Activated naive CD4-positive, alpha-beta T cell treated with anti-CD3 and anti-CD28 coated beads, Interleukin-2, amount 50 U/mL, for 24 hours (primary cell): ENCODE results near the gene MRPS5.
A peak's percentile ranks its signal among the peaks of the same experiment; 100 is the strongest.
"Not testable (repeated sequence)": the region's sequence is repeated elsewhere in the genome, so short reads cannot be mapped to it uniquely, and the experiment has no call there.

Source experiments
- H3K27ac Mint-ChIP-seq: one replicate; pipeline ENCODE4 v1.8.0; 2021; ENCODE audit warnings: mild to moderate bottlenecking, mixed read lengths
- H3K27me3 Mint-ChIP-seq: one replicate; pipeline ENCODE4 v1.8.0; 2021; ENCODE audit warnings: mixed read lengths
- H3K36me3 Mint-ChIP-seq: one replicate; pipeline ENCODE4 v1.8.0; 2021; ENCODE audit warnings: mixed read lengths
- H3K4me1 Mint-ChIP-seq: one replicate; pipeline ENCODE4 v1.8.0; 2021; ENCODE audit warnings: mixed read lengths
- H3K4me3 Mint-ChIP-seq: one replicate; pipeline ENCODE4 v1.8.0; 2021; ENCODE audit warnings: mild to moderate bottlenecking, mixed read lengths
- H3K9me3 Mint-ChIP-seq: one replicate; pipeline ENCODE4 v1.8.0; 2021; ENCODE audit warnings: mixed read lengths

Gene MRPS5

DNA sequence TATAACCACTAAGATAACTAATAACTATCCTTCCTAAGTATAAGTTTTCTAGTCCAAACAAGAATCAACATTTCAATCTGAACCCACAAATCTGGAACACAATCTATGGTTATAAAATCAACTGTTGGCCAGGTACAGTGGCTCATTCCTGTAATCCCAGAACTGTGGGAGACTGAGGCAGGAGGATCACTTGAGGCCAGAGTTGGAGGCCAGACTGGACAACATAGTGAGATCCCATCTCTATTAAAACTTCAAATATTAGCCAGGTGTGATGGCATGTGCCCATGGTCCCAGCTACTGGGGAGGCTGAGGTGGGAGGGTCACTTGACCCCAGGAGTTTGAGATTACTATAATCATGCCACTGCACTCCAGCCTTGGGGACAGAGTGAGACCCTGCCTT is 11.2 kb downstream of the MRPS5 start:
- Mint-ChIP-seq H3K9me3 (no peaks in the 10 kb centered on the region), H3K27me3 (no peaks in the 10 kb centered on the region), H3K27ac (no peak overlapping the region), H3K36me3 (peaks cover 22% of the 10 kb centered on the region), H3K4me3 (no peak overlapping the region), H3K4me1 (peaks cover 14% of the 10 kb centered on the region)

DNA sequence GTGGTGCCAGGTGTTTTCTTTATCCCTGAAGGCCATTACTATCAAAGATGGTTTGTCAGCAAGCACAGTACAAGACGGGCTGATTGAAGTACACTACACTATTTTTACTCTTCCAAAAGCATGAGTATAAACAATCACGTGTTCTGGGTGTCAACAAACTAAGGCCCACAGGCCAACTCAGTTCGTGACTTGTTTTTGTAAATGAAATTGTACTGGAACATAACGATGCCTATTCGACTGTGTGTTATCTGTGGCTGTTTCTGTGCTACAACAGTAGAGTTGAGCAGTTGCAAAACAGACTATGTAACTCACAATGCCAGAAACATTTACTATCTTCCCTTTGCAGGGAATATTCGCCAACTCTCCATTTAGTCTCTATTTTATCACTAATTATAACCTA is 12.3 kb downstream of the MRPS5 start:
- H3K27me3 Mint-ChIP-seq, result no peaks in the 10 kb centered on the region
- H3K4me3 Mint-ChIP-seq, result no peak overlapping the region
- no peaks in the 10 kb centered on the region for H3K9me3 Mint-ChIP-seq
- H3K4me1 Mint-ChIP-seq, result peaks cover 4% of the 10 kb centered on the region
- no peak overlapping the region for H3K27ac Mint-ChIP-seq
- peaks cover 23% of the 10 kb centered on the region for H3K36me3 Mint-ChIP-seq

DNA sequence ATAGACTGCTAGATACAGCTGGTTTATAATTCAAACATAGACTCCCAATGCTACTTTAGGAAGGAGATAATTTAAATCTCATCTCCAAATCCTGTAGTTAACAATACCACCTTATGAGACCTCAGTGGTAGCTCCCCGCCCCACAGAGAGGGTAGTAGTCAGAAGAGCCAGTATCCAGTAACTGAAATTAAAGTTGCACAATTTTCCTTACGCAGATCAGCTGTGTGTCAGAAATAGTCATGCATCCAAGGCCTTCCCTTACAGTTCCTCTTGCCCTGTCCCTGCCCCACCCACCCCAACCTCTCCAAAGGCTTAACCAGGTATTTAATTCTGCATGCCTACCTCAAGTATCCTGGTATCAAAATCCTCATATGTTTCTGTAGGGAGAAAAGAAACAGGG is 15.5 kb downstream of the MRPS5 start:
- Mint-ChIP-seq H3K27ac (peak overlapping the region; percentile 24), H3K27me3 (no peaks in the 10 kb centered on the region), H3K4me1 (peaks cover 4% of the 10 kb centered on the region), H3K36me3 (peaks cover 29% of the 10 kb centered on the region), H3K9me3 (no peaks in the 10 kb centered on the region), H3K4me3 (no peak overlapping the region)

GRCh38 chr2:95104606-95105005 is 17.0 kb downstream of the MRPS5 start:
- Mint-ChIP-seq H3K9me3 (no peaks in the 10 kb centered on the region), H3K36me3 (peaks cover 31% of the 10 kb centered on the region), H3K4me1 (no peaks in the 10 kb centered on the region), H3K27ac (peak overlapping the region; percentile 1), H3K27me3 (no peaks in the 10 kb centered on the region), H3K4me3 (no peak overlapping the region)

- no peak overlapping the region for H3K27ac Mint-ChIP-seq
- H3K4me1 Mint-ChIP-seq, result peaks cover 24% of the 10 kb centered on the region
- no peaks in the 10 kb centered on the region for H3K9me3 Mint-ChIP-seq
- peaks cover 32% of the 10 kb centered on the region for H3K36me3 Mint-ChIP-seq
- H3K4me3 Mint-ChIP-seq, result no peak overlapping the region
- no peaks in the 10 kb centered on the region for H3K27me3 Mint-ChIP-seq
Observed at GRCh38 chr2:95099910-95100309, 21.7 kb downstream of the MRPS5 start.

GRCh38 chr2:95098273-95098672 is 23.3 kb downstream of the MRPS5 start:
- H3K4me3 Mint-ChIP-seq, H3K27me3 Mint-ChIP-seq, H3K9me3 Mint-ChIP-seq, H3K27ac Mint-ChIP-seq: not testable (repeated sequence)
- Mint-ChIP-seq H3K4me1 (peaks cover 34% of the 10 kb centered on the region), H3K36me3 (peaks cover 34% of the 10 kb centered on the region)

DNA sequence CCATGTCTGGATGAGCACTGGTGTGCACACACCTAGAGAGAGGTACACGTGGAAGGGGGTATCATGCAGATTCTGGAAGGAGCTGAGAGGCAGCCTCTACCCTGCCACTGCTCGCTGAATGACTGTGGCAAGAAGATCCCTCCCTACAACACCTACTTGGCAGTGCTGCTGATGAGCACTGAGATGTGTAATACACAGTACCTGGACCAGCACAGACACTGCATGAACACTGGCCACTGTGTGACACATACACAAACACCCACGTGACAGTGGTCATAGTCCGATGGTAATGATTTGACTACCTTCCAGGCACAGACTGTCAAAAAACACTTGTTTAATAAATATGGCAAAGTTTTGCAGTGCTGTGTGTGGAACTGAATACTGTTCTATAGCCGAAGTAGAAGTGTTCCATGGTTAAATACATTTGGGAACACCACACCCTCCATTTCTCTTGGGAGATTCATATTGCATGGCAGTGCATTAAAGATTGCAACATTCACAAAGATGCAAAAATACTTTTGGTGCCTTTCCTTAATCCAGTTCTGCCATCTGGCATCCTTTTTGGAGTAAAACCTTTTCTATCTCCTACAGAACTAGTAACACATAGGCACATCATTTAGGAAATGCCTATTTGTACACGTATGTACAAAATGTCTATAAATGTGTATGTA is 29.6 kb downstream of the MRPS5 start:
- Mint-ChIP-seq H3K27ac (no peak overlapping the region), H3K4me1 (peaks cover 32% of the 10 kb centered on the region), H3K9me3 (no peaks in the 10 kb centered on the region), H3K27me3 (no peaks in the 10 kb centered on the region), H3K4me3 (no peak overlapping the region), H3K36me3 (peaks cover 17% of the 10 kb centered on the region)

GRCh38 chr2:95087379-95087778 is 34.2 kb downstream of the MRPS5 start:
- Mint-ChIP-seq H3K4me1 (no peaks in the 10 kb centered on the region), H3K9me3 (no peaks in the 10 kb centered on the region), H3K27me3 (no peaks in the 10 kb centered on the region), H3K36me3 (peaks cover 5% of the 10 kb centered on the region), H3K4me3 (no peak overlapping the region), H3K27ac (no peak overlapping the region)

DNA sequence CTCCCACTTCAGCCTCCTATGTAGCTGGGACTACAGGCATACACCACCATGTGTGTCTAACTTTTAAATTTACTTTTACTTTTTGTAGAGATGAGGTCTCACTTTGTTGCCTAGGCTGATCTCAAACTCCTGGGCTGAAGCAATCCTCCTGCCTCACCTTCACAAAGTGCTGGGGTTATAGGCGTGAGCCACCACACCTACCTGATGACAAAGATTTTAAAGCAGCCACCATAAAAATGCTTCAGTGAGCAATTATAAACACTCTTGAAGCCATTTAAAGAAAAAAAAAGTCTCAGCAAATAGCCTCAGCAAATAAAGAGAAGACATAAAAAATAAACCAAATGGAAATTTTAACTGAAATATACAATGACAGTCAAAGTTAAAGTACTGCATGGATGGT is 35.6 kb downstream of the MRPS5 start:
- no peak overlapping the region for H3K27ac Mint-ChIP-seq
- peaks cover 4% of the 10 kb centered on the region for H3K36me3 Mint-ChIP-seq
- H3K4me3 Mint-ChIP-seq, result no peak overlapping the region

GRCh38 chr2:95082477-95082876 is 39.1 kb downstream of the MRPS5 start:
- Mint-ChIP-seq H3K36me3 (peaks cover 2% of the 10 kb centered on the region), H3K27me3 (no peaks in the 10 kb centered on the region), H3K9me3 (no peaks in the 10 kb centered on the region), H3K27ac (no peak overlapping the region), H3K4me1 (peaks cover 25% of the 10 kb centered on the region), H3K4me3 (no peak overlapping the region)

More for the DNA sequence above, 35.6 kb downstream of the MRPS5 start:
- Mint-ChIP-seq H3K9me3 (no peaks in the 10 kb centered on the region), H3K4me1 (no peaks in the 10 kb centered on the region), H3K27me3 (no peaks in the 10 kb centered on the region)

DNA sequence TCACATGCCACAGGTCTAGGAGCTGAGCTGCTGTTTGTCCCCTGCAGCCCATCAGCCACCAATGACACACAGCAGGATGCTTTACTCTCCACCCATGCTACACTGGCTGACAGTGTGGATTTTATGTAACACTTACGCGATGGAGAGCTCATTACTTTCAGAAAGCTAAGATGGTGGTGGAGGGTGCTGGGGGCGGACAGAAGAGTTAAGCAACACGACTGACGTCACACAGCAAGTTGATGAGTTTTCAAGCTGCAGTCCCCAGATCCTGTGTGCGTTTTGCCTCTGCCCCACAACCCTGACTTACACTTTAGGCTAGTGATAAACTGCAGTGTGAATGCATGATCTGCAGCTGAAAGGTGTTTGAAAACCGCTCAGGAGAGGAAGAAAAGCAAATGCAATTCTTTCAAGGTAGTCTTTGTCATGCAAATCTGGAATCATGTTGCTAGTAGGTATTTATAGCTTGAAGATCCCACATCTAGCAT is 42.4 kb downstream of the MRPS5 start:
- Mint-ChIP-seq H3K27me3 (no peaks in the 10 kb centered on the region), H3K4me3 (no peak overlapping the region), H3K36me3 (no peaks in the 10 kb centered on the region), H3K27ac (no peak overlapping the region), H3K9me3 (no peaks in the 10 kb centered on the region), H3K4me1 (peaks cover 56% of the 10 kb centered on the region)

DNA sequence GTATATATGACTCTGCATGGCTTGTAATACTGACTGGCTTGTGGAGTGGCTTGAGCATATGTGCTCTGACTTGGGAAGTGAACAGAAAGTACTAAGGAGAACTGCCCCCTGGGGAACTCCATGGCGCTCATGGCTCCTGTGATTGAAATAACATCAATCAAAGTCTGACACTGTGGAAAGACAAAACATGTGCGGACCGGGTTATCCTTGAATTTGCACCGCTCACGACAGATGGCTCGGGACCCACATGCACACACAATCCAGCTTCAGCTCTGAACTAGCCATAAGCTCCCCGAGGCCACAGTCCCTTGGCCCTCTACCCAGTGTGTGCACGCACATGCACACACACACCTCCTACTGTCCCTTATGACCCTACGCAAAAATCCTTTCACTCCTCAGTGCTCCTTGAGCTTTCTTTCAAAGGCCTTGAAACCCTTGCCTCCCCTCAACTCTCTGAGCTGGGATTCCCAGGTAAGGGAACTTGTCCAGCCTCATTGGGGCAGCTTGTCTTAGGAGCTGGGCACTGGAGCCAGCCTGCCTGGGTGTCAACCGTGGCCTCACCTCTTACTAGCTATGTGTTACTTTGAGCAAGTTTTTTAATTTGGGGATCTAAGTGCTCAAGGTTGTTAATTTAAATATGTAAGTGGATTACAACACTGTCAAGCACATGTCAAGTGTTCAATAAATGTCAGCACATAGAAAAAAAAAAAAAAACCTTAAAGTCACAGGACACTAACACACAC is 43.6 kb downstream of the MRPS5 start:
- no peaks in the 10 kb centered on the region for H3K27me3 Mint-ChIP-seq
- no peak overlapping the region for H3K27ac Mint-ChIP-seq
- peaks cover 68% of the 10 kb centered on the region for H3K4me1 Mint-ChIP-seq

GRCh38 chr2:95077530-95077825 is 44.1 kb downstream of the MRPS5 start:
- H3K27ac Mint-ChIP-seq, result peak overlapping the region; percentile 48
- no peaks in the 10 kb centered on the region for H3K27me3 Mint-ChIP-seq
- H3K4me1 Mint-ChIP-seq, result peaks cover 72% of the 10 kb centered on the region
- no peaks in the 10 kb centered on the region for H3K36me3 Mint-ChIP-seq
- peak overlapping the region; percentile 58 for H3K4me3 Mint-ChIP-seq
- H3K9me3 Mint-ChIP-seq, result no peaks in the 10 kb centered on the region

More for the DNA sequence above, 43.6 kb downstream of the MRPS5 start:
- Mint-ChIP-seq H3K36me3 (no peaks in the 10 kb centered on the region), H3K4me3 (peak overlapping the region; percentile 37), H3K9me3 (no peaks in the 10 kb centered on the region)

GRCh38 chr2:95076705-95077529 is 44.7 kb downstream of the MRPS5 start:
- peak overlapping the region; percentile 91 for H3K27ac Mint-ChIP-seq
- peak overlapping the region; percentile 80 for H3K4me3 Mint-ChIP-seq
- H3K9me3 Mint-ChIP-seq, result no peaks in the 10 kb centered on the region
- peaks cover 77% of the 10 kb centered on the region for H3K4me1 Mint-ChIP-seq
- no peaks in the 10 kb centered on the region for H3K36me3 Mint-ChIP-seq
- H3K27me3 Mint-ChIP-seq, result no peaks in the 10 kb centered on the region

DNA sequence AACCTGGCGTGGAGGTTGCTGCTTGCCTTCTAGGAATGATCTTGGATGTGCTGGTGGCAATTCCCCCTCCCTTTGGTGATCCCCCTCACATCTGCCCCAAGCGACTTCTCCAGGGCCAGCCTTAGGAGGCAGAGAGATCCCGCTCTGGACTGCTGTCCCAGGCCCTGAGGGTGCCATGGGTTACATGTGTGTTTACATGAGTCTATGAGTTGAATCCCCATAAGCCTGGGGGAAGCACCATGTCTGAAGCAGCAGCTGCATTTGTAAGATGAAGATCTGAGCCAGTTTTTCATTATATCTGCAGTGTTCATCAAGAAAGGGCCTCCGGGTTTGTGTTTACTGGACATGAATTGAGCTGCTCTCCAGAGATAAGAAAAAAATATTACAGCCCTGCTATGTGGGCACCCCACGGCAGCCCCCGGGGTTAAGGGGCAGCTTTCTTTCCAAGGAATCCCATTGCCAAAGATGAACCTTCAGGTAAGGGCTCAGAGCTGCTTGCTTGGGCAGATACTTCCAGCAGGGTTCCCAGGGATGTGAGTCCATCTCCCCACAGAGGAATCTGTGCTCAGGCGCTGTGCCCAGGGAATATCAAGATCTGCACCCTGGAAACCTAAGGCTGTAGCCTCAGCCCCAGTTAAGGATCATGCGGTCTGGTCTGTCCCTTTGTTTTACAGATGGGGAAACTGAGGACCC is 46.0 kb downstream of the MRPS5 start:
- Mint-ChIP-seq H3K36me3 (no peaks in the 10 kb centered on the region), H3K27me3 (no peaks in the 10 kb centered on the region), H3K27ac (peak overlapping the region; percentile 90), H3K4me1 (peaks cover 77% of the 10 kb centered on the region), H3K9me3 (no peaks in the 10 kb centered on the region), H3K4me3 (peak overlapping the region; percentile 80)
